GM23338 (cell line): Measurements from ENCODE around the gene ATXN2.

Source experiments
- CREB1 ChIP-seq: fragments of 250-450 bp; sonication (Bioruptor Pico); IDR thresholded peaks from 2 replicates; pipeline ENCODE4 v1.5.0; 2020; ENCODE audit warnings: low read depth, mild to moderate bottlenecking, moderate library complexity
- CTCF ChIP-seq, 2 experiments: fragments of 200-600 bp in 1 of 2; sonication (generic) in 1 of 2; conservative IDR thresholded peaks; 2 replicates each; pipeline versions ENCODE4 v1.5.1 to v1.6.1; 2016 to 2017; ENCODE audit warnings: antibody characterized with exemption in 2 of 2, low read depth in 2 of 2, mild to moderate bottlenecking in 2 of 2, moderate library complexity in 1 of 2
- ETS1 ChIP-seq: IDR thresholded peaks from 2 replicates; pipeline ENCODE4 v1.6.1; 2016; ENCODE audit warnings: antibody characterized with exemption
- EZH2 ChIP-seq: fragments of 200-600 bp; sonication (generic); IDR thresholded peaks from one replicate; pipeline ENCODE4 v1.8.0; 2017; ENCODE audit warnings: antibody characterized with exemption, mild to moderate bottlenecking, low read depth; ENCODE audit not compliant: unreplicated experiment
- EZH2phosphoT487 ChIP-seq: fragments of 200-600 bp; sonication (generic); IDR thresholded peaks from one replicate; pipeline ENCODE4 v1.8.1; 2018; ENCODE audit warnings: antibody characterized with exemption; ENCODE audit not compliant: unreplicated experiment
- JUNB ChIP-seq: IDR thresholded peaks from one replicate; pipeline ENCODE4 v1.6.1; 2016; ENCODE audit warnings: antibody characterized with exemption; ENCODE audit not compliant: unreplicated experiment
- NANOG ChIP-seq: IDR thresholded peaks from 2 replicates; pipeline ENCODE4 v1.6.1; 2016; ENCODE audit warnings: antibody characterized with exemption, borderline replicate concordance
- POLR2AphosphoS5 ChIP-seq: IDR thresholded peaks from 2 replicates; pipeline ENCODE4 v1.6.1; 2016; ENCODE audit warnings: antibody characterized with exemption, low read depth
- REST ChIP-seq: IDR thresholded peaks from one replicate; pipeline ENCODE4 v1.6.1; 2018; ENCODE audit warnings: antibody characterized with exemption; ENCODE audit not compliant: unreplicated experiment
- STAT1 ChIP-seq: IDR thresholded peaks from one replicate; pipeline ENCODE4 v1.6.1; 2016; ENCODE audit warnings: antibody characterized with exemption; ENCODE audit not compliant: unreplicated experiment
- ZNF114 ChIP-seq: fragments of 250-450 bp; sonication (Bioruptor Pico); IDR thresholded peaks from 2 replicates; pipeline ENCODE4 v1.5.0; 2020; ENCODE audit warnings: mild to moderate bottlenecking, moderate library complexity
- ZNF331 ChIP-seq: fragments of 250-450 bp; sonication (Bioruptor Pico); IDR thresholded peaks from 2 replicates; pipeline ENCODE4 v1.5.0; 2020; ENCODE audit warnings: low read depth, mild to moderate bottlenecking, moderate library complexity
- ZNF462 ChIP-seq: fragments of 250-450 bp; sonication (Bioruptor Pico); IDR thresholded peaks from 2 replicates; pipeline ENCODE4 v1.5.0; 2020; ENCODE audit warnings: mild to moderate bottlenecking, moderate library complexity

GRCh38 chr12:111458546-111459172 lies 140.5 kb downstream of the ATXN2 start:
- TF ChIP-seq CTCF (conservative IDR thresholded peaks at IDR 0.05; ENCODE audit: low read depth in 2 of 2) (no peak), EZH2 (no peak), EZH2phosphoT487 (no peak), REST (no peak), POLR2AphosphoS5 (no peak), STAT1 (no peak), ZNF462 (no peak), NANOG (no peak), ETS1 (no peak), CREB1 (CRISPR knock-in tag) (no peak), JUNB (no peak), ZNF331 (CRISPR knock-in tag) (no peak), ZNF114 (CRISPR knock-in tag) (no peak)
